GM18873 (cell line): Measurements from ENCODE around the gene SUMO4.
A peak's percentile ranks its signal among the peaks of the same experiment; 100 is the strongest.
"Not testable (repeated sequence)": the region's sequence is repeated elsewhere in the genome, so short reads cannot be mapped to it uniquely, and the experiment has no call there.

ENCODE experiments used
- ATAC-seq: cut with Tn5 transposase; IDR thresholded peaks from one replicate; pipeline ENCODE4 v1.9.1; 2021; ENCODE audit warnings: mild to moderate bottlenecking, moderate library complexity, moderate number of reproducible peaks; ENCODE audit not compliant: unreplicated experiment, low FRiP score

Gene SUMO4

GRCh38 chr6:149429427-149430360 lies 29.6 kb downstream of the SUMO4 start:
- ATAC-seq = no peak

- peak; percentile 74 for ATAC-seq
Observed at GRCh38 chr6:149431905-149432775, 32.1 kb downstream of the SUMO4 start.

- no peak for ATAC-seq
Observed at GRCh38 chr6:149433405-149433804, 33.3 kb downstream of the SUMO4 start.

- ATAC-seq = no peak
Observed at GRCh38 chr6:149433881-149434280, 33.8 kb downstream of the SUMO4 start.

GRCh38 chr6:149435919-149436586 lies 36.0 kb downstream of the SUMO4 start:
- no peak for ATAC-seq

- no peak for ATAC-seq
Observed at GRCh38 chr6:149436647-149437046, 36.6 kb downstream of the SUMO4 start.

GRCh38 chr6:149437212-149437611 lies 37.1 kb downstream of the SUMO4 start:
- no peak for ATAC-seq

GRCh38 chr6:149438855-149439254 lies 38.8 kb downstream of the SUMO4 start:
- ATAC-seq = no peak

GRCh38 chr6:149439626-149440025 lies 39.6 kb downstream of the SUMO4 start:
- no peak for ATAC-seq

- ATAC-seq = no peak
Observed at GRCh38 chr6:149440735-149441671, 40.9 kb downstream of the SUMO4 start.

GRCh38 chr6:149441740-149442139 lies 41.7 kb downstream of the SUMO4 start:
- ATAC-seq = no peak

GRCh38 chr6:149443411-149444181 lies 43.5 kb downstream of the SUMO4 start:
- ATAC-seq = no peak

GRCh38 chr6:149444360-149445094 lies 44.5 kb downstream of the SUMO4 start:
- ATAC-seq = not testable (repeated sequence)

GRCh38 chr6:149445095-149445466 lies 45.0 kb downstream of the SUMO4 start:
- ATAC-seq = no peak

GRCh38 chr6:149445573-149445972 lies 45.5 kb downstream of the SUMO4 start:
- no peak for ATAC-seq

GRCh38 chr6:149446791-149447376 lies 46.8 kb downstream of the SUMO4 start:
- ATAC-seq = no peak

- no peak for ATAC-seq
Observed at GRCh38 chr6:149448821-149449453, 48.9 kb downstream of the SUMO4 start.
